PC-3 (cell line): ENCODE results near the gene ASPDH.

Source experiments
- CTCF ChIP-seq: fragments of 300-600 bp; sonication (generic); conservative IDR thresholded peaks from 2 replicates; pipeline ENCODE4 v1.5.1; 2017; ENCODE audit warnings: antibody characterized with exemption, low read depth, mild to moderate bottlenecking, low read length
- EZH2phosphoT487 ChIP-seq: fragments of 300-600 bp; sonication (generic); IDR thresholded peaks from 2 replicates; pipeline ENCODE4 v1.6.1; 2018; ENCODE audit warnings: mild to moderate bottlenecking, antibody characterized with exemption, low read length, borderline replicate concordance

- no peak for TF ChIP-seq CTCF
- TF ChIP-seq EZH2phosphoT487, result no peak
Measured at GRCh38 chr19:50549927-50550593, 36.3 kb upstream of the ASPDH start.
